Natural killer cell (primary cell): Measurements from ENCODE around the gene ERICH6B. TPM values are rescaled to one million over a fixed set of nuclear protein-coding genes. Genes with fewer than 3 reads are reported as not detected.
A peak's percentile ranks its signal among the peaks of the same experiment; 100 is the strongest.

Source experiments
- ATAC-seq, 3 donors: fragments of 150-1000 bp in 2 of 3; fragments of 200-7000 bp in 1 of 3; cut with Tn5 transposase; 1 replicate in 1 of 3; 2 replicates in 2 of 3; pipeline ENCODE4 v1.10.0; 2021; ENCODE audit warnings: mild to moderate bottlenecking in 2 of 3, moderate library complexity in 2 of 3
- DNase-seq, 2 donors: peaks; one replicate each; pipeline versions ENCODE4 v3.0.0 to v3.0.0-alpha.2; 2013 to 2021; ENCODE audit warnings: mixed read lengths in 1 of 2
- H3K27ac ChIP-seq: one replicate; pipeline ENCODE4 v1.5.1; 2013; ENCODE audit warnings: mild to moderate bottlenecking, low read length
- H3K27me3 ChIP-seq: one replicate; pipeline ENCODE4 v1.6.1; 2013; ENCODE audit warnings: low read length; ENCODE audit not compliant: control insufficient read depth, insufficient read depth
- H3K36me3 ChIP-seq: one replicate; pipeline ENCODE4 v1.6.1; 2013; ENCODE audit warnings: low read length; ENCODE audit not compliant: control insufficient read depth, insufficient read depth
- H3K4me1 ChIP-seq: one replicate; pipeline ENCODE4 v1.6.1; 2013; ENCODE audit warnings: low read length; ENCODE audit not compliant: control insufficient read depth, insufficient read depth
- H3K4me3 ChIP-seq: one replicate; pipeline ENCODE4 v1.5.1; 2013; ENCODE audit warnings: low read length
- H3K9me3 ChIP-seq: one replicate; pipeline ENCODE4 v1.6.1; 2013; ENCODE audit warnings: low read length; ENCODE audit not compliant: control insufficient read depth, insufficient read depth
- H3K27ac Mint-ChIP-seq, 2 donors: one replicate each; pipeline ENCODE4 v1.8.0; 2022; ENCODE audit warnings: mild to moderate bottlenecking in 2 of 2, mixed read lengths in 2 of 2, moderate library complexity in 1 of 2
- H3K27me3 Mint-ChIP-seq, 2 donors: one replicate each; pipeline ENCODE4 v1.8.0; 2022; ENCODE audit warnings: low read depth in 2 of 2, mixed read lengths in 2 of 2
- H3K36me3 Mint-ChIP-seq: one replicate; pipeline ENCODE4 v1.8.0; 2022; ENCODE audit warnings: mixed read lengths
- H3K4me1 Mint-ChIP-seq, 2 donors: one replicate each; pipeline ENCODE4 v1.8.0; 2022; ENCODE audit warnings: mixed read lengths in 2 of 2
- H3K4me3 Mint-ChIP-seq: one replicate; pipeline ENCODE4 v1.8.0; 2022; ENCODE audit warnings: mild to moderate bottlenecking, moderate library complexity, mixed read lengths
- H3K9me3 Mint-ChIP-seq, 2 donors: one replicate each; pipeline ENCODE4 v1.8.0; 2022; ENCODE audit warnings: mixed read lengths in 2 of 2
- CTCF ChIP-seq: fragments of 200-600 bp; IDR thresholded peaks from one replicate; pipeline ENCODE4 v1.8.0; 2022; ENCODE audit warnings: antibody characterized with exemption
- WGBS: methylation state at CpG from one replicate; pipeline ENCODE4 v1.1.7; 2013; ENCODE audit warnings: missing lambda C conversion rate; ENCODE audit not compliant: insufficient coverage; 5-methylcytosine and 5-hydroxymethylcytosine counted together
- intact Hi-C: fragments of 100-400 bp; cut with micrococcal nuclease; formaldehyde crosslinking; loops from one replicate; pipeline ENCODE4 v1.14.2; 2022
- total RNA-seq, 4 donors: library from RNA; stranded (reverse); fragments of 120-200 nt in 1 of 4; gene quantifications; one replicate each; pipeline versions ENCODE4 v1.2.3 to v1.2.4, GENCODE V29; 2013 to 2022

Gene ERICH6B
- total RNA-seq, 3 donors from 2014 or later (not counting 1 experiment from before 2014, with no cell fraction given) = not detected

DNA sequence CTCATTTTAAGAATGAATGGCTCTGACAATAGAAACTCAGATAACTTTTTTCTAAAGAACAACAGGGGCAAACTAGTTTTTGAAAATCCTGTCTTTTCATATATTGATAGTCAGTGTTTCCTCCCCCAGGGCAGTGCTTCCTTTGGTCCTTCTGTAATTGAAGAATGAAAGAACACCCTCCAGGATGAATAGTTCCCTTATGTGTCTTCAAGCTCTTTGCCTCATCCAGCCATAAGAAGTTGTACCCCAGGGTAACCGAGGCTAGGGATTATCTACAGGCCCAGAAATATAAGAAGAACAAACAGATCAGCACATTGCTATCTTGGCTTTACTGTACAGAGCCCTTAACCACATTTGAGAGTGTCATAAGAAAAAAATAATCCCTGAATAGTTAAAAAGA lies 12.1 kb upstream of the ERICH6B start:
- intact Hi-C loops = no loop called here
- Mint-ChIP-seq H3K27ac (no peak overlapping the region), H3K36me3 (no peaks in the 10 kb centered on the region), H3K9me3 (no peaks in the 10 kb centered on the region), H3K27me3 (peaks cover 12 to 28% of the 10 kb centered on the region in 2 donors), H3K4me3 (no peak overlapping the region), H3K4me1 (no peaks in the 10 kb centered on the region)
- 82% methylated on average over 1 of the region's 1 CpG for WGBS
- Histone ChIP-seq H3K27ac (no peak overlapping the region), H3K4me3 (no peak overlapping the region), H3K9me3 (no peaks in the 10 kb centered on the region), H3K4me1 (no peaks in the 10 kb centered on the region), H3K27me3 (no peaks in the 10 kb centered on the region), H3K36me3 (no peaks in the 10 kb centered on the region)
- TF ChIP-seq CTCF = no peak
- ATAC-seq = no peak
- no peak for DNase-seq

- H3K4me3 Mint-ChIP-seq = no peak overlapping the region
- Histone ChIP-seq H3K4me3 (no peak overlapping the region), H3K36me3 (no peaks in the 10 kb centered on the region), H3K9me3 (no peaks in the 10 kb centered on the region), H3K27me3 (no peaks in the 10 kb centered on the region), H3K4me1 (no peaks in the 10 kb centered on the region), H3K27ac (no peak overlapping the region)
- no peaks in the 10 kb centered on the region for H3K4me1 Mint-ChIP-seq
- intact Hi-C loops = no loop called here
- H3K36me3 Mint-ChIP-seq = no peaks in the 10 kb centered on the region
- no peaks in the 10 kb centered on the region for H3K9me3 Mint-ChIP-seq
- DNase-seq (no peak), ATAC-seq (no peak)
- no peak overlapping the region for H3K27ac Mint-ChIP-seq
- peaks cover 12 to 28% of the 10 kb centered on the region in 2 donors for H3K27me3 Mint-ChIP-seq
- no peak for TF ChIP-seq CTCF
- WGBS = 63% methylated on average over 4 of the region's 4 CpGs
These were observed 11.3 kb upstream of the ERICH6B start for GRCh38 chr13:45626731-45627374.

- Mint-ChIP-seq H3K36me3 (no peaks in the 10 kb centered on the region), H3K4me1 (no peaks in the 10 kb centered on the region), H3K27me3 (peaks cover 25 to 42% of the 10 kb centered on the region in 2 donors), H3K4me3 (no peak overlapping the region), H3K9me3 (no peaks in the 10 kb centered on the region), H3K27ac (no peak overlapping the region)
- WGBS = 56% methylated on average over 4 of the region's 5 CpGs
- ATAC-seq (no peak), DNase-seq (peak in 1 of 2 donors; percentile 48)
- H3K4me1 ChIP-seq = no peaks in the 10 kb centered on the region
- peaks cover 2% of the 10 kb centered on the region for H3K27me3 ChIP-seq
- intact Hi-C loops = no loop called here
- no peaks in the 10 kb centered on the region for H3K36me3 ChIP-seq
- H3K27ac ChIP-seq = no peak overlapping the region
- H3K4me3 ChIP-seq = no peak overlapping the region
- H3K9me3 ChIP-seq = no peaks in the 10 kb centered on the region
- peak; percentile 19 for TF ChIP-seq CTCF
These were observed 8.1 kb upstream of the ERICH6B start for GRCh38 chr13:45623516-45624090.

DNA sequence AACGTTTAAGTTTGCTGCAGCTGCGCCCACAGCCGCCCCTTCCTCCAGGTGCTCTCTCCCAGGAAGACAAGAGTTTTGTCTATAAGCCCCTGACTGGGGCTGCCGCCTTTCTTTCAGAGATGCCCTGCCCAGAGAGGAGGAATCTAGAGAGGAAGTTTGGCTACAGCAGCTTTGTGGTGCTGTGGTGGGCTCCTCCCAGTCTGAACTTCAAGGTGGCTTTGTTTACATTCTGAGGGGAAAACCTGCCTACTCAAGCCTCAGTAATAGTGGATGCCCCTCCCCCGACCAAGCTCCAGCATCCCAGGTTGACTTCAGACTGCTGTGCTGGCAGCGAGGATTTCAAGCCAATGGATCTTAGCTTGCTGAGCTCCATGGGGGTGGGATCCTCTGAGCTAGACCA lies 6.4 kb upstream of the ERICH6B start:
- no peak for ATAC-seq
- WGBS = 37% methylated on average over 6 of the region's 6 CpGs

More for the DNA sequence above, 6.4 kb upstream of the ERICH6B start:
- Mint-ChIP-seq H3K9me3 (no peaks in the 10 kb centered on the region), H3K4me1 (no peaks in the 10 kb centered on the region), H3K27me3 (peaks cover 32 to 56% of the 10 kb centered on the region in 2 donors), H3K27ac (no peak overlapping the region), H3K4me3 (no peak overlapping the region), H3K36me3 (no peaks in the 10 kb centered on the region)
- Histone ChIP-seq H3K36me3 (no peaks in the 10 kb centered on the region), H3K4me1 (no peaks in the 10 kb centered on the region), H3K9me3 (no peaks in the 10 kb centered on the region), H3K4me3 (no peak overlapping the region), H3K27ac (no peak overlapping the region), H3K27me3 (peaks cover 2% of the 10 kb centered on the region)
- no peak for TF ChIP-seq CTCF
- intact Hi-C loops = no loop called here
- DNase-seq = peak in 1 of 2 donors; percentile 11
